HG02885 (cell line): ENCODE measurements around the gene CSRNP2.
"Not testable (repeated sequence)": the region's sequence is repeated elsewhere in the genome, so short reads cannot be mapped to it uniquely, and the experiment has no call there.

Experiments
- ATAC-seq: cut with Tn5 transposase; IDR thresholded peaks from one replicate; pipeline ENCODE4 v1.9.1; 2021; ENCODE audit warnings: mild to moderate bottlenecking; ENCODE audit not compliant: unreplicated experiment, poor library complexity

CSRNP2 gene

DNA sequence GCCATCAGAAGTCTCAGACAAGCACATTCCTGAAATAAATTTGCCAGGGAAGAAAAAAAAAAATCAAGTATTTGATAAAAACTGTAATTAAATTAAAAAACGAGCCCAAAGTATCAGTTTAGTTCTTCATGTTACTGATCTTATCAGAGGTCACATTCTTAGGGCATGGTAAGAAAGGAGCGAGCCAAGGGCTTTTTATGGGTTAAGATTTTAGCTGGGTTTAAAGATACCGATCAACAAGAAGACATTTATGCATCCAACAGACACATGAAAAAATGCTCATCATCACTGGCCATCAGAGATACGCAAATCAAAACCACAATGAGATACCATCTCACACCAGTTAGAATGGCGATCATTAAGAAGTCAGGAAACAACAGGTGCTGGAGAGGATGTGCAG, 5.0 kb downstream of the CSRNP2 start:
- ATAC-seq: not testable (repeated sequence)

- no peak for ATAC-seq
Measured at GRCh38 chr12:51077930-51078329, 5.5 kb downstream of the CSRNP2 start.

DNA sequence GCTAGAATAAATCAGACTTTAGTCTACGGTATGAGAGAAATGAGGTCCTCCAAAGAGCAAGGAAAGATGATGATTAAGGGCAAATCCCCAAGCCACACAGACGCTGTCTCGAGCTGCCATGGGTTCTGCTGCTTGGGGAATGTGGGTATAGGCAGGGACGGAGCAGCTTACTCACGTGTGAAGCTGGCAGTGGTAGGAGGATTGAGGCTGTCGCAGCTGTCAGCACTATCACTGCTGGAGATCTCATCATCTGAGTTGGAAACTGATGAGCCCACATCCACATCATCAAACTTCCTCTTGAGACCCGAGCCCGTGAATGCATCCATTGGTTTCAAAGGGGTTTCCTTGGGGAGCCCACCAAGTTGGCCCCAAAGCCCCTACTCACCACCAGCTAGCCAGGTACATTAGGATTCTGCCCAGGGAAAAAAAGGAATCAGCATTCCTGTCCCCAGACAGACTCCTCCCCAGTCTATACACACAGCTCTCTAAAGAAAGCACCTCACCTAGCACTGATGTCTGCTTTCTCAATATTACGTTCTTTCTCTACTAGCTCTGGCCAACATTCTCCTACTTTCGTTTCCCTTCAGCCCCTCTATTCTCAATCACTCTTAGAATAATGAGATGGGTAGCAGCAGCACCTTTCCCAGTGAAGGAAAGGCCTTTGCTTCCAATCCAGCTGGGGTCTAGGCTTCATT, 7.0 kb downstream of the CSRNP2 start:
- no peak for ATAC-seq

DNA sequence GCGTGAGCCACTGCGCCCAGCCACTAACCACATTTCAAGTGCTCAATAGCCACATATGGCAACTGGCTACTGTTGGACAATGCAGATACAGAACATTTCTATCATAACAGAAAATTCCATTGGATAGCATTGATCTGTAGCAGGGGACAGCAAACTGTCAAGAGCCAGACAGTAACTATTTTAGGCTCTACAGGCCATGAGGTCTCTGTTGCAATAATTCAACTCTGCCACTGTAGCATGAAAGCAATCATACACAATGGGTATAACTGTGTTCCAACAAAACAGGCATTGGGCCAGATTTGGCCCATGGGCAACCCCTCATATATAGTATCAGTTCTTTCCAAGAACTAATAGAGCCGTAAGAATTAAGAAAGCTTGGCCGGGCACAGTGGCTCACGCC, 8.0 kb downstream of the CSRNP2 start:
- ATAC-seq: no peak

GRCh38 chr12:51071663-51072062, 11.7 kb downstream of the CSRNP2 start:
- ATAC-seq: no peak

GRCh38 chr12:51070004-51070403, 13.4 kb downstream of the CSRNP2 start:
- no peak for ATAC-seq

DNA sequence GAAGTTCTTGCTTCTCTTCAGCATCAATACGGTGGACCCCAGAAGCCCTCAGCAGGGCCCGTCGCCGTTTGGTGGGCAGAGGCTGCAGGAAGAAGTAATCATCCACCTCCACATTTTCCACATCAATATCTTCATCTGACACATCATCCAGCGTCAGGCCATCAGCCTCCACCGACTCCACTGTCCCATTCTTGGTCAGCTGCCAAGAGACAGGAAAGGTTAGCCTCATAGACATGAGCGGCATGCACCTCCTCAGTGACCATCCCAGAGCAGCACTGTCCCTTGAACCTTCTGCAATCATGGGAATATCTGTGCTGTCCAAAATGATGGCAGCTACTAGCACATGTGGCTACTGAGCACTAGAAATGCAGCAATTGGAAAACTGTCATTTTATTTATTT, 15.6 kb downstream of the CSRNP2 start:
- ATAC-seq: no peak

GRCh38 chr12:51067229-51067628, 16.2 kb downstream of the CSRNP2 start:
- ATAC-seq: no peak

DNA sequence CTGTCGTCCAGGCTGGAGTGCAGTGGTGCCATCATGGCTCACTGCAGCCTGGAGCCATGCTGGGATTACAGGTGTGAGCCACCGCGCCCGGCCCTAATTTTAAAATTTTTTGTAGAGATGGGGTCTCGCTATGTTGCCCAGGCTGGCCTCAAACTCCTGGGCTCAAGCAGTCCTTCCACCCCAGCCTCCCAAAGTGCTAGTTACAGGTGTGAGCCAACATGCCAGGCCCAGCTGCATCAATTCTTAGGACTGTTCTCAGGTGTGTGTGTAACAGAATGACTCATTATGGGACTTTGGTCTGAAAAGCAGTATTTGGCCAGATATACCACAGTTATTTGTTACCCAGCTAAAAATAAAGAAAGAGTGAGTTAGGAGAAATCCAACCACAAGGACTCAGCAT, 17.9 kb downstream of the CSRNP2 start:
- no peak for ATAC-seq

DNA sequence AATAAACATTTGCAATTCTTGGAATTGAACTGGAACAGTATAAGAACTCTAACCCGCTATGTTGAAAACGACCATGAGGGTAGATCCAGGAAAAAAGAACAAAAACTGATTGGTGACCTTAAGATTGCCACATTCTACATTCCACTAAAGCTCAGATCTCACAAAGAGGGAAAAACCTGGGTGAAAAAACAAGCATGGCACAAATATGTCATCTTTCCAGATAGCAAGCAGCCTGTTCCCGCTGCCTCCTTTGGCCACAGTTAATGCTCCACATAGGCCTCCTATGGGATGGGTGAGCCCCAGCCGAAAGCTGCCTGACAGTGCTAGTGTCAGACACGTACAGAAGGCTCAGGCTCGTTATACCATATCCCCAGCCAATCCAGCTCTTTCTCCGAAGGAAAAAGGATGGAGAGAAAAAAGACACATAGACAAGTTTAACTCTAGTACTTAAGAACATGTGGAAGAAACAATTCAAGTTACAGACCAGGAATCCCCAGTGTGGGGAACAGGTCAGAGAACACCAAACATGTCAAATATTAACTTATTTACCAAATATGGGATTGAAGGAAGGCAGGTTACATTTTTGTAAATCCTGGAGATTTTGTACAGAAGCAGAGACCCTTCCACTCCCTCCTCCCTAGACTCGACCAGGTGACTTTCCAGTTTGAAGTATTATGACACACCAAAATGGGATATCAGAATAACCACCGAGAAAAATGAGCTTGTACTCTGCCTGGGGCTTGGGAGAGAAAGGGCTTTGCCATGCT, 20.6 kb downstream of the CSRNP2 start:
- ATAC-seq: no peak

DNA sequence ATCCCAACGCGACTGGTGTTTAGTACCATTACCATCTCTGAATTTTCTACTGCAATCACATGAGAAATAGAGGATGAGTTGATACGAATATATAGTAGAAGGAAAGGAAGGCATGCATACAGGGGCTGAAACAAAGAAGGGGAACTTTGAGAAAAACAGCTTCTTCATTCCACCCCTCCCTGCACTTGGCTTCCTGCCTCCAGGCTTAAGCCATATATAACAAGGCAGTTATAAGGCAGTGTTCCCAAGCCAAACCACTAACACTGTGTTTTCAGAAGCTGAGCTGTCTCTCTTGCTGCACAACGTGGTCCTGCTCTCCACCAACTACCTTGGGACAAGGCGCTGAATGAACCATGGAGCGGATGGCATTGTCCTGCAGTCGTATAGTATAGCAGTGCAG, 24.3 kb downstream of the CSRNP2 start:
- no peak for ATAC-seq

- ATAC-seq: no peak
Measured at GRCh38 chr12:51056242-51056641, 27.2 kb downstream of the CSRNP2 start.

- no peak for ATAC-seq
Measured at GRCh38 chr12:51055060-51055459, 28.3 kb downstream of the CSRNP2 start.

- no peak for ATAC-seq
Measured at GRCh38 chr12:51051787-51052186, 31.6 kb downstream of the CSRNP2 start.

- ATAC-seq: no peak
Measured at GRCh38 chr12:51049525-51049924, 33.9 kb downstream of the CSRNP2 start.

DNA sequence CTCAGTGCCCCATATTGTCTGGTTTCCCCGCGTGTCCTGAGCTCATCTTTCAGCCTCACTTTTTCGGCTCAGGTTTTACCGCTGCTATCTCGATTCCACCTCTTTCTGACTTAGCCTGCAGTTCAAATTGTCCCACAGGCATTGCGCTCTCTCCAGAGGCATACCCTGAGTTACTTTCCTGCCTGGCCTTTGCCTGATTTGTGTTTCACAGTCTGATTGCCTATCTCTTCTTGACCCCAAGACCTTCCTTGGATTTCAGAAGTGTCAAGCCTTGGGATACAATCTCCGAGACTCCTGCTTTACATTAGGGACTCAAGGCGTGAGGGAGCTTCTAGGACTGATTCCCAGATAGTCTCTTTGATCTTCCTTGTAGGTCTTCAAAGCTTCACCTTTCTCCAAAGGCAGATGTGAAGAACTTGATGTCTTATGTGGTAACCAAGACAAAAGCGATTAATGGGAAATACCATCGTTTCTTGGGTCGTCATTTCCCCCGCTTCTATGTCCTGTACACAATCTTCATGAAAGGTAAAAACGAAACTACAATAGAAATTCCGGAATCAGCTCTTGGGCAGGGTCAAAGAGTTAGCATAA, 34.6 kb downstream of the CSRNP2 start:
- no peak for ATAC-seq

DNA sequence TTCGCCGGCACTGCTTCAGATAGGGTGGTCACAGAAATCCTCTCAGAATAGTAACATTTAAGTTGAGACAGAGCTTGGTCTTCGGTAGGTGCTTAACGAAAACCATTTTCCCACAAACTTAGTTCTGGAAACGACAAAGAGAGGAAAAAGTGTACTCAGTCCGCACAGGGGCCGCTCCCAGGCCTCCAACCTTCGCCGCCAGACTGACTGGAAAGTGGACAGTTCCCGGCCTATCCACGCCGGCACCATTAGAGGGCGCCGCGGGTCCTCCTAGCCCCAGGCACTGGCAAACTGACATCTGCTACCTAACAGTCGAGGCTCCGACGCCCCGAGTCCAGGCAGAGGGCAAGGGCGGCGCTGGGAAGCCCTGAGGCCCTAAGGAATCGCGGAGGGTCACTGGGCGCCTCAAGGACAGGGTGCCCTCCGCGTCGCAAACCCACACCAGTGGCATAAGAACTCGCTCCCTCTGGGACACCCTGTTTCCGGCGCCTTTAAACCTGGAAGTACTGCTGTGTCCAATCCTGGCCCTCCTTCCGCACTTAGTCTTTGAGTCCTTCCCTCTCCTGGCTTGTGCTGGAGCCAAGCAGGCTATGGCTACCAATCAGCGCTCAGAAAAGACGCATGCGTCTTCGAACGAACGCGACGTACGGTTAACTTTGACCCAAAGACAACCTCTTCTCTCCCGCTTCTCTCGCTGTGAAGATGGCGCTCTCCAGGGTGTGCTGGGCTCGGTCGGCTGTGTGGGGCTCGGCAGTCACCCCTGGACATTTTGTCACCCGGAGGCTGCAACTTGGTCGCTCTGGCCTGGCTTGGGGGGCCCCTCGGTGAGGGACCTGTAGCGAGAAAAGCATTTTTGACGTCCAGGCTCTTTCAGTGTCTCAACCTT, 35.5 kb downstream of the CSRNP2 start, which contains the start of gene LETMD1:
Gene LETMD1 (plus strand): TSS at position 673 of the 886 bp plus-strand sequence. CDS start 30 bp downstream, at position 703.
- peak; percentile 96 for ATAC-seq

GRCh38 chr12:51036279-51036678, 47.1 kb downstream of the CSRNP2 start:
- no peak for ATAC-seq

GRCh38 chr12:51033457-51034089, 49.8 kb downstream of the CSRNP2 start:
- ATAC-seq: no peak

- ATAC-seq: no peak
Measured at GRCh38 chr12:51033048-51033447, 50.3 kb downstream of the CSRNP2 start.
